Colon (tissue), 2 donors: ENCODE measurements around the gene CD2AP.
"Not testable (repeated sequence)": the region's sequence is repeated elsewhere in the genome, so short reads cannot be mapped to it uniquely, and the experiment has no call there.

ENCODE experiments used
- FAIRE-seq: peaks from 2 replicates; lab custom pipeline; 2012; peaks lifted over from hg19 to GRCh38; lab: Jason Lieb, UNC
- donor health status: control.
- donor health status: control.

Gene CD2AP, protein sequence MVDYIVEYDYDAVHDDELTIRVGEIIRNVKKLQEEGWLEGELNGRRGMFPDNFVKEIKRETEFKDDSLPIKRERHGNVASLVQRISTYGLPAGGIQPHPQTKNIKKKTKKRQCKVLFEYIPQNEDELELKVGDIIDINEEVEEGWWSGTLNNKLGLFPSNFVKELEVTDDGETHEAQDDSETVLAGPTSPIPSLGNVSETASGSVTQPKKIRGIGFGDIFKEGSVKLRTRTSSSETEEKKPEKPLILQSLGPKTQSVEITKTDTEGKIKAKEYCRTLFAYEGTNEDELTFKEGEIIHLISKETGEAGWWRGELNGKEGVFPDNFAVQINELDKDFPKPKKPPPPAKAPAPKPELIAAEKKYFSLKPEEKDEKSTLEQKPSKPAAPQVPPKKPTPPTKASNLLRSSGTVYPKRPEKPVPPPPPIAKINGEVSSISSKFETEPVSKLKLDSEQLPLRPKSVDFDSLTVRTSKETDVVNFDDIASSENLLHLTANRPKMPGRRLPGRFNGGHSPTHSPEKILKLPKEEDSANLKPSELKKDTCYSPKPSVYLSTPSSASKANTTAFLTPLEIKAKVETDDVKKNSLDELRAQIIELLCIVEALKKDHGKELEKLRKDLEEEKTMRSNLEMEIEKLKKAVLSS

DNA sequence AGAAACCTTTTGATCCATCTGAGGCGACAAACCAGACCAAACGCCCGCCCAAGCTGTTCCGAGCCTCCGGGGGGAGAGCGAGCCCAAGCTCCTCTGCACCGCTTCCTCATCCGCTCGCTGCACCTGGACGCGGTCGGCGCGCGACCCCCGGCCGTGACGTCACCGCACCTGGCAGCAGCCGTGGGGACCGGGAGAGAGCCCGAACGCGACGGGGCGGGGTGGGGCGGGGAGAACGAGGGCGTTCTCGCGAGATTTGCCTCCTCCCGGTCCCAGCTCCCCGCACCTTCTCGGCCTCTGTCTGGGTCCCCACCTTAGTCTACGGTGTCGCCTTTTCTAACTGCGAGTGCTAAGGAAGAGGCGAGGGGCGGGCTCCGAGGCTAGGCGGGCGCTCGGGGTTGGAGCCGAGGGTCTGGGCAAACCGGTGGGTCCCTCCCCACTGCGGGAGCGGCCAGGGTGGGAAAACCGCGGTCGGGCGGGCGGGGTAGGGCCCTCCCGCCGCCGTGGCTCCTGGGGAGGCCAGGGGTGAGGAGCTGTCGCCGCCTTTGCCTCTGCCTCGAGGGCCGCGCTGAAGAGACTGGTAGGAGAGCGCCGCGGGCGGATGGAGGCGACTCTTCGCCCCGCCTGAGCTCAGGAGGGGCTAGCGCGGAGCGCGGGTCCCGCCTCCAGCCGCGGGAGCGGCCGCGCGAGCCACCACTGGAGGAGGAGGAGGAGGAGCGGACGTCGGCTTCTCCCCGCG lies at the start of gene CD2AP:
Gene CD2AP (plus strand): TSS at position 293 of the 736 bp plus-strand sequence. CDS start 456 bp downstream, outside the sequence.
- FAIRE-seq: no peak

DNA sequence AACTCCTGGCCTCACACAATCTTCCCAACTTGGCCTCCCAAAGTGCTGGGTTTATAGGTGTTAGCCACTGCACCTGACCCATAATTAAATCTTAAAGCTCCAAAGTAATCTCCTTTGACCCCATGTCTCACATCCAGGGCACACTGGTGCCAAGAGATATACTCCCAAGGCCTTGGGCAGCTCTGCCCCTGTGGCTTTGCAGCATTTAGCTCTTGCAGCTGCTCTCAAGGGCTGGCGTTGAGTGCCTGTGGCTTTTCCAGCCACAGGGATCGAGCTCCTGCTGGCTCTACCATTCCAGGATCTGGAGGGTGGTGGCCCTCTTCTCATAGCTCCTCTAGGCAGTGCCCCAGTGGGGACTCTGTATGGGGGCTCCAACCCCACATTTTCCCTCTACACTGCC lies 49.3 kb upstream of the CD2AP start:
- FAIRE-seq: no peak

DNA sequence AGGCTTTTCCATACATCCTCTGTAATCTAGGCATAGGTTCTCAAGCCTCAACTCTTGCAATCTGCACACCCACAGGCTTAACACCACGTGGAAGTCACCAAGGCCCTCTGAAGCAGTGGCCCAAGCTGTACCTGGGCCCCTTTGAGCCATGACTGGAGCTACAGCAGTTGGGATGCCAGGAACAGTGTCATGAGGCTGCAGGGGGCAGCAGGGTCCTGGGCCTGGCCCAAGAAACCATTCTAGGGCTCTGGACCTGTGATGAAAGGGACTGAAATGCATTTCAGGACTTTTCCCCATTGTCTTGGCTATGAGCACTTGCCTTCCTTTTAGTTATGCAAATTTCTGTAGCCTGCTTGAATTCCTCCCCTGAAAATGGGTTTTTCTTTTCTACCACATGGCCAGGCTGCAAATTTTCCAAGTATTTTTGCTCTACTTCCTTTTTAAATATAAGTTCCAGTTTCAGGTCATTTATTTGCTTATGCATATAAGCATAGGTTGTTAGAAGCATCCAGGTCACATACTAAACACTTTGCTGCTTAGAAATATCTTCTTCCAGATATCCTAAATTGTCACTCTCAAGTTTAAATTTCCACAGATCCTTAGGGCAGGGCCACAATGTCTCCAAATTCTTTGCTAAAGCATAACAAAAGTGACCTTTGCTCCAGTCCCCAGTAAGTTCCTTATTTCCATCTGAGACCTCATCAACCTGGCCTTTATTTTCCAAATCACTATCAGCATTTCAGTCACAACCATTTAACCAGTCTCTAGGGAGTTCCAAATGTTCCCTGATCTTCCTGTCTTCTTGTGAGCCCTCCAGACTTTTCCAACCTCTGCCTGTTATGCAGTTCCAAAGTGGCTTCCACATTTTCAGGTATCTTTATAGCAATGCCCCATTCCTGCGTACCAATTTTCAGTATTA lies 48.6 kb upstream of the CD2AP start:
- FAIRE-seq: no peak

DNA sequence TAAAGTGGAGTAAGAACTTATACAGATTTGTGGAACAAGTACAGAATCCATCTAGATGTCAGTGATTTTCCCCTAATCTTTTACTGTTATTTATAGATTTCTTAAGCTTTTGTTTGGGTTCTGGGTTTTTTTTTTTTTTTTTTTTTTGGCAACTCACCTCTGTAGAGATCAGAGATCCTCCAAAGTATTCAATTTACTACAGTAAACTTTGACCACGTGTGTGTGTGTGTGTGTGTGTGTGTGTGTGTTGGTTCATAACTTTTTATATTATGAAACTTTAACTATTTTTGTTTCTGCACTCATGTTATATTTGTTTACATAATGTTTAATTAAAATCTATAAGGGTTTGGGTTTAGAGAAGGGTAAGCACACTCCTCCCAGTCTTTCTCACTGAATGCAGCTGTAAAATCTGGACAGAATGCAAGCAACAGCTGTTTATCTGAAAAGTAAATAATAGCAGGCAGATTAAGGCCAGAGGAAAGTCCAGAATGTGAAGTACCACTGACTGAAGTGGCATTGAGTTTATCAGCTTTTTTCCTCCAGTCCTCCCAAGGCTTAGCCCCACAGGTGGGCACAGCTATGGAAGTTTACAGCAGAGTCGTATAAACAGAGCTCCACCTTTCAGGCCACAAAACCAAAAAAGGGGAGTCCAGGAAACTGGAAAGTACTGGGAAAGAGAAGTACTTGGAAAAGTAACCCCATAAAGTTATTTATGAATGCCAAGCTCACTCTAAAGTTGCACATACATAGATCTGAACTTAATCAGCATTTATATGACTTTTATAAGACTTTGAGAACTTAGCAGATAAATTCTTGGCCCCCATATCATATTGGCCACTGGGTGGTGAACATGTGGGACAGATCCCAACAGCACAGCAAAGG lies 43.0 kb upstream of the CD2AP start:
- FAIRE-seq: no peak

DNA sequence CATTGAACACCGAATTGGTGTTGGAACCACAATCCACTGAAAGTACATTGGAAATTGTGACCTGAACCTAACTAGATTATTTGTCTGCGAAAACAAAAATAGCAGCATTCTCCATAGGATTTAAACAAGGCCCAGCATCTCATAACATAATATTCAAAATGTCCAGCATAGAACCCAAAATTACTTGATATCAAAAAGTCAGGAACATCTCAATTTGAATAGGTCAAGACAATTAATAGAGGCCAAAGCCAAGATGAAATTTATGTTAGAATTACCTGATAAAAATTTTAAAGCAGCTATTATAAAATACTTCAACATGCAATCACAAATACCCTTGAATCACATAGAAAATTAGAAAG lies 42.4 kb upstream of the CD2AP start:
- FAIRE-seq: no peak

DNA sequence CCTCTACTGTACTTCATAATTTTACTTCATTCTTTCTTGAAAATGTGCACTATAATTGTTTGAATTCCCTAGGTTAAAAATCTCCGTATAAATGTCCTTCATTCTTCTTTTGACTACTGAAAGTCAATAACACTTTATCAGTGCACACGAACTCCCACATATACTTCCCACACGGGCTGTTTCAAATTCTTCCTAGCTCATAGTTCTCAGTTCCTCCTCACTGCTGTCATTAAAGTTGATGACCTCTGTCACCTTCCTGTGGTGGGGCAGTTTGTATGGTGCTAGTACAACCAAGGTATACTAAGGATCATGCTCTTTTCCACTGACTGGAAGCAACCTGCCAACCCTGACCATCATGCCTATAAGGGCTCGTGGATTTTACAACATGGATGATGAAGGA lies 40.0 kb upstream of the CD2AP start:
- no peak for FAIRE-seq

DNA sequence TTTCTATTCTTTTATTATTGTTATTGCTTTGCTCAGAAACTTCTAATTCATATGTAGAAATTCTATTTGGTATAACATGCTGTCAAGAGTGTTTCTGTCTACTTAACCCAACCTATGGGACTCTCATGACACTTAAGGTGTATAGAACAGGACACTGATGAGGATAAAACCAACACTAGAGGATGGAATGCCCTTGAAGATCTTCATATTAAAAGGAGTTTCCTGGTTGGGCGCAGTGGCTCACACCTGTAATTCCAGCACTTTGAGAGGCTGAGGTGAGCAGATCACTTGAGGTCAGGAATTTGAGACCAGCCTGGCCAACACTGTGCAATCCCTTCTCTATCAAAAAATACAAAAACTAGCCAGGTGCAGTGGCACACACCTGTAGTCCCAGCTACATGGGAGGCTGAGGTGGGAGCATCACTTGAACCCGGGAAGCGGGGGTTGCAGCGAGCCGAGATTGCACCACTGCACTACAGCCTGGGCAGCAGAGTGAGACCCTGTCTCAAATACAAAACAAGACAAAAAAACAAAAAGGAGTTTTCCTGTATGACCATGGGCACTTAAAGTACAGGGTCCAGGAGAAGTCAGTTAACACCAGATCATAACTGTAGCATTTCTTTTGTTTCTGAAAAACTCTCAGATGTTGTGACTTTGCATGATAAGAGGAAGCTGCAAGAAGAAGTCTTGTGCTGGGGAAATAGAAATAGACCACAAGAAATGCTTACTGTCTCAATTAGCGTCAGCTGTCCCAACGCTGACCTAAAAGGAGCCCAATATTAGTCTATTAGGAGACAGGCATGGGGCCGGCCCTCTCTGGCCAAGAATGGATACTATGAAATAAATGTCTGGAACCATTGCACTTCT lies 38.9 kb upstream of the CD2AP start:
- no peak for FAIRE-seq

DNA sequence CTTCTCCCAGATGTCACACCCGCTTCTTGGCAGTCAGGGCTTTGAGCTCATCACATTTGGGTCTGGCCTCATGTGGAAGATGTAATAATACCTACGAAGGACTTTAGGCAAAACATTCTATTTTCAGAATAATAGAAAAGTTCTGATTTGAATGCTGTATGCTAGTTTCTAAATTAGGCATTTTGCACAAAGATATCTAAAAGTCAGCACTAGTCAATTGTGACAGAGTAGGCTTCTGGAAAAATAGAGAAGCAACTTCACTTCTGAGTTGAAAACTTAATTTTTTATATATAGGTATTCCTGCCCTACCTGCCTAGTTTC lies 38.3 kb upstream of the CD2AP start:
- no peak for FAIRE-seq

DNA sequence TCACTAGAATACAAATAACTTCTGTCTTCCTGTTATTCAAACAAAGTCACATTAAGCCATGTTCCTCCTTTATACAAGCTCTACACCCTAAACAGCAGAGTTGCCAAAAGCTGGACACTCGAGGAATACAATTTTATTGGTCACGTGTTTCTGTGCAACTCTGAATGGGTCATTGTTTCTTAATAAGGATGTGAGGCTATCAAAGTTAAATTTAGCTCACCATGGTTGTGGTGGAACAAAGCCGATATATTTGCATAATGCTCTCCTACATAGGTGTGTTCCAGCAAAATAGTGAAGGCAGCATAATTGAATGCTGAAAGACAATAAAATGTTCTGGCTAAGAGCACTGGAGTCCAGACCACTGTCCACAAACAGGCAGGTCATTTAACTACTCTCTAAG lies 36.9 kb upstream of the CD2AP start:
- no peak for FAIRE-seq

DNA sequence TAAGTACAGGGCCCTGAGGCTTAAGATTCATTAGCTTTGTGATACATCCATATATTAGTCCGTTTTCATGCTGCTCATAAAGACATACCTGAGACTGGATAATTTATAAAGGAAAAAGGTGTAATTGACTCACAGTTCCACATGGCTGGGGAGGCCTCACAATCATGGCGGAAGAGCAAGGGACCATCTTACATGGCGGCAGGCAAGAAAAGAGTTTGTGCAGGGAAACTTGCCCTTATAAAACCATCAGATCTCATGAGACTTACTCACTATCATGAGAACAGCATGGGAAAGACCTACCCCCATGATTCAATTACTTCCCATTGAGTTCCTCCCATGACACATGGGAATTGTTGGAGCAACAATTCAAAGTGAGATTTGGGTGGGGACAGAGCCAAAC lies 32.6 kb upstream of the CD2AP start:
- FAIRE-seq: not testable (repeated sequence)

DNA sequence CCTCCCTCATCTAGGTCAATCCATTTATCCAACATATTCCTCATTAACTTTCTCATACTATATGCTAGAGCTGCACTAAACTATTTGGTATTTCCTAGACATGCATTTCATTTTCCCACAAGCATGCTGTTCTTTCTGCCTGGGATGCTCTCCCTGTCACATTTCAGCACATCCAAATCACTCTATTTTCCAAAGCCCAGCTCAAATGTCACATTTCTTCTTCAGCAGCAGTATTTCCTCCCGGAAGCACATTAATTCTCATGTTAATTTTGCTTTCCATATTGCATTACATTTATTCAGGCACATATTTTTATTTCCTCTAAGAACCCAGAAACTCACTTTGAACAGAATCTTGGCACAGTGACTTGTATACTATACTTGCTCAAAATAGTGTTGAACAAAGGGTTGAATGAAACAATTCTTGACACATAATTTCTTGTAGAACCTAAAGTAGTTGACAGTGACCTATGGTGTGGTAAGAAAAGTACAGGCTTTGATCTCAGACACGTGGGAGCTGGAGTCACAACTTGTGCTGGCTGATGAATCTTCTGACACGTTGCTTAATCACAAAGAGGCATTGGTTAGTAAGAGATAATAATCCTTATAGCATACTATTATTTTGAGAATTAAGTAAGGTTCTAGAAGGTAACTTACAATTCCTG lies 30.8 kb upstream of the CD2AP start:
- FAIRE-seq: no peak

DNA sequence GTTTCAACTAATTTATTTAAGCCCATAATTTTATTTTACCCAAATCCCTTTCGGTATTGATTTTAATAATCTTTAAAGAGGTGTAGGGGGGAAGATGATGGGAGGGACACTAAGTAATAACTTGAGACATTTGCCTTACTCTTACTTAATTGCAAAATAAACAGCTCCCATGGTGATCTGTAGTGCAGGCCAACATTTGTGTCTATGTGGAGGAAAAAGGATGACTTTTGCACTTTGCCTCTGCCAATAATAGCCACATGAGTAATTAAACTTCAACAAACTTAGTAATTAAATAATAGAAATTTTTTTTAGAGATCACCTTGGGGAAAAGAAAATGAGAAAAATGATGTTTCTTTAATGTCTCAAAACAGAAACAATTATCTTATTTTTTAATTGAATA lies 29.9 kb upstream of the CD2AP start:
- FAIRE-seq: no peak

DNA sequence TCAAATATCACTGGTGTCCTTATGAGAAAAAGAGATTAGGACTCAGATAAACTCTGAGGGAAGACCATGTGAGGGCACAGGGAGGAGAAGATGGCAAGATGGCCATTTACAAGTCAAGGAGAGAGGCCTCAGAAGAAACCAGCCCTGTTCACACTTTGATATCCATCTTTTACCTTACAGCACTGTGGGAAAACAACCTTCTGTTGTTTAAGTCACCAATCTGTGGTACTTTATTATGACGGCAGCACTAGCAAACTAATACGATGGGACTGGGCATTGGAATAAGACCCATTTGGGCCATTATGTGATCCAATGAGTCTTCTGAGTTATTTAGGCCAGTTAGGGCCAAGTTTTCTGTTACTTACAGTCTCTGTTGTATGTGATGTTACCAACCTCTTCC lies 26.4 kb upstream of the CD2AP start:
- no peak for FAIRE-seq

DNA sequence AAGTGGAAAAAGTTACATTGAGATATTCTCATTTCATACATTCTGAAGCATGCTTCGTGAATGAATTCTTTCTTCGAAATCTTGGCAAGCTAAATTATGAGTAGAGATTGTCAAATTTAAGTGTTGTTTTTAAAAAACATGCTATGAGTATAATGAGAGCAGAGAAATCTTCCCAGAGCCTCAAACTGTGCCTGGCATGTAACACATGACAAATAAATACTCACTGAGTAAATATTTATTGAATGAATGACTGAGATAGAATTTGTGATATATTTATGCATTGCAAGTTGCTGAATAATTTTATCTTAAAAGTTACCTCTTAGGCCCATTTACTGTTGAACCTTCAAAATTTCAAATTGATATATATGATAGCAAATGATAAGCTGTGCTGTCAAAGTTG lies 24.7 kb upstream of the CD2AP start:
- FAIRE-seq: no peak

DNA sequence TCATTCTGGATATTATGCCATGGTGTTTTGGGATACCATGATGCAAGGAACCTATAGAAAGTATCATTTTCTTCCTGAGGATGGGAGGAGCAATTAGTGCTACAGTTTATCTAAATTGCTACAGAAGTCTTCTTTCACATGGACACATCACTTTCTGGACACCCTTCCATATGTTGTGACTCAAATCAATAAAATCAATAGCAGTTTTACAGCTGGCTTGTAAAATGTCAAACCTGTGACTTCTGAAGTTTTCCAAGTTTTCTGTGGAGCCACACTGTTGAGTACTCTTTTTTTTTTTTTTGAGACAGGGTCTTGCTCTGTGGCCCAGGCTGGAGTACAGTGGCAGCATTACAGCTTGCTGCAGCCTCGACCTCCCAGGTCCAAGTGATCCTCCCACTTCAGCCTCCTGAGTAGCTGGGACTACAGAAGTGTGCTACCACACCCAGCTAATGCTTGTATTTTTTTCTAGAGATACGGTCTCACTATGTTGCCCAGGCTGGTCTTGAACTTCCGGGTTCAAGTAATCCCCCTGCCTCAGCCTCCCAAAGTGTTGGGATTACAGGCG lies 24.1 kb upstream of the CD2AP start:
- FAIRE-seq: no peak

DNA sequence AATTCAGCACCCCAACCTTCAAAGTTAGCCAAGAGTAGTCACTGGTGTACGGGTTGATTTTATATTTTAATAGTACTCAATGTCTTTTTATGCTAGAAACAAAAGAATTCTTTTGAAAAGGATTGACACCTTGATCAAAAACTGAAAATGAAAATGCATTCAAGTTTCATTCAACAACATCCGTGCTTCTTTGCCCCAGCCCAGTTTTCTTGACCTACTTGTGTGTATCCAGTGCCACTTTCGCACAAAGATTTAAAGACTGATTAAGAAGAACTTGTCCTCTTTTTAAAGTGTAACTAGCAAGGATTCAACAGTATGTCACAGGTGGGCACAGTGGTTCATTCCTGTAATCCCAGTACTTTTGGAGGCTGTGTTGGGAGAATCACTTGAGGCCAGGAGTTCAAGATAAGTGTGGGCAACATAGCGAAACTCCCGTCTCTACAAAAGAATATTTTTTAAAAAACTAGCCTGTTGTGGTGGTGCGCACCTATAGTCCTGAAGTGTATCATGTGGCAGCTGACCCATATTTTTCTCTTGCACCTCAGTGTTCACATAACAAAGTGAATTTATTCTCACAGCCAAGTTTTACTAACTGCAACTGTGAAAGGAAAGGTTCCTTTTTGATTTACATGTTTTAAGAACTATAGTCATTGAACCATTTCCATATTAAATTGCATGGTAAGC lies 22.7 kb upstream of the CD2AP start:
- no peak for FAIRE-seq

DNA sequence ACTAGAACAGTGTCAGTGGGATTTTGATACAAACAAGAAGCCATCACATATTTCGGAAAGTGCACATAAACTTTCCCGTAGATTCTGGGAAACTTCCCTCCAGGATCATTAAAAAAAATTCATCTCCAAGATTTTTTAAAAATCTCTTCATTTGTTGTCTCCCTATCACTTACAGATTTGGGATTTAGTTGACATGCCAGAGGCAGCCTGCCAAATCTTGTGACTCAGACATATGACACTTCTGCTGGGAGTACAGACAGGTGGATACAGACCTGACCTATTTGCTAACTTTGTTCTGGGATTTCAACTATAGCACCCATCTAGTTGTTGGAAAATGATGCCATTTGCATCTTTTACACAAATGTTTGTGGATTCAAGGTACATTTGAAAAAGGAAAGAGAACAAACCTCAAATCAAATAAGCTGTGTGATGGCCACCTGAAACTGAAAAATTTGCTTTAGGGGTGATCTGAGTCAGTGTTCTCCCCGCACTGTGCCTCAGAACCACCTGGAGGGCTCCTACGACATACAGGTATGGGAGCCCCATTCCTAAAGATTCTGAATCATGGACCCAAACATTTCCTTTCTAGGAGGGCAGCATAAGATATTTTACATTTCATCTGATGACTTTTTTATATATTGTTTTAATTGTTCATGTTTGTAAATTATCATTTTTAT lies 21.9 kb upstream of the CD2AP start:
- no peak for FAIRE-seq

DNA sequence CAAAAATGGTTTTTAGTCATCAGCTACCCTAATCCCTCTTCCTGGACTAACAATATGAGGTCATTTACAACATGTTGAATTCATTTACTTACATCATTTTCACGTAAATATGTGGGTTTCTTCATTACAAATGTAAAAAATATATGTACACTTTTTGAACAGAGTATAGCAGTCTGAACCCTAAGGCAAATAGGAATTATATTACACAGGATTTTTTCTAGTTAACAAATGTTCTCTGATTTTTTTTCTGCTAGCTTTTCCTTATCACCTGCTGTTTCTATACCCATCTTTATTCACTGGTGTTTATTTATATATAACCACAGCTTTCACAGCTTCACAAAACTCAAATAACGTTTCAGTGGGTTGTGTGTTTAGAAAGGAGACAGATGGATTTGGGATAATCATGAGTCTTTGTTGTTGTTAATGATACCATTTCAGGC lies 21.0 kb upstream of the CD2AP start:
- no peak for FAIRE-seq
